ENCODE results near the gene EIF4G1.
"Not testable (repeated sequence)": the region's sequence is repeated elsewhere in the genome, so short reads cannot be mapped to it uniquely, and the experiment has no call there.

Gene EIF4G1

DNA sequence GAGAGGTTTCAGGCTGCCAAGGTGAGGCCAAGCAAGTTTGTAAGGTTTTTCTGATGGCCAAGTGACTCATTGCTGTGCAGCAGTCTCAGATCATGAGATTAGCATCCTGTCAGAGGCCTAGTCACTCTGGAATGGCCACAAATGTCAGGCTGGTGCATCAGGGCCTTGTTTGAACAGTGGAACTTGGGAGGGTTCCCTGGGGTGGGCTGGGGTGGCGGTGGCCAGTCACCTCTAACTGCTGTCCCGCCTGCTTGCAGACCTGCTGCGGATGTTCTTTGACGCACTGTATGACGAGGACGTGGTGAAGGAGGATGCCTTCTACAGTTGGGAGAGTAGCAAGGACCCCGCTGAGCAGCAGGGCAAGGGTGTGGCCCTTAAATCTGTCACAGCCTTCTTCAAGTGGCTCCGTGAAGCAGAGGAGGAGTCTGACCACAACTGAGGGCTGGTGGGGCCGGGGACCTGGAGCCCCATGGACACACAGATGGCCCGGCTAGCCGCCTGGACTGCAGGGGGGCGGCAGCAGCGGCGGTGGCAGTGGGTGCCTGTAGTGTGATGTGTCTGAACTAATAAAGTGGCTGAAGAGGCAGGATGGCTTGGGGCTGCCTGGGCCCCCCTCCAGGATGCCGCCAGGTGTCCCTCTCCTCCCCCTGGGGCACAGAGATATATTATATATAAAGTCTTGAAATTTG is 20.2 kb downstream of the EIF4G1 start:
- H3K27ac ChIP-seq (ENCODE audit: insufficient read depth, low read length, poor library complexity, severe bottlenecking), result peak overlapping the region; percentile 88
- peaks cover 13% of the 10 kb centered on the region for H3K4me1 ChIP-seq (ENCODE audit: control insufficient read depth, insufficient read depth, low read length, poor library complexity, severe bottlenecking)
- peaks cover 43% of the 10 kb centered on the region for H3K36me3 ChIP-seq (ENCODE audit: control insufficient read depth, insufficient read depth, low read length)
- no peak overlapping the region for H3K4me3 ChIP-seq (ENCODE audit: insufficient read depth, low read depth, low read length, poor library complexity, severe bottlenecking)
- no peaks in the 10 kb centered on the region for H3K9me3 ChIP-seq (ENCODE audit: control insufficient read depth, low read length)
- DNase-seq, result peak in 2 of 3 donors; percentile 40 to 50
- no peaks in the 10 kb centered on the region for H3K27me3 ChIP-seq (replicated peaks; ENCODE audit: control insufficient read depth, insufficient read depth, low read length, poor library complexity, severe bottlenecking)

DNA sequence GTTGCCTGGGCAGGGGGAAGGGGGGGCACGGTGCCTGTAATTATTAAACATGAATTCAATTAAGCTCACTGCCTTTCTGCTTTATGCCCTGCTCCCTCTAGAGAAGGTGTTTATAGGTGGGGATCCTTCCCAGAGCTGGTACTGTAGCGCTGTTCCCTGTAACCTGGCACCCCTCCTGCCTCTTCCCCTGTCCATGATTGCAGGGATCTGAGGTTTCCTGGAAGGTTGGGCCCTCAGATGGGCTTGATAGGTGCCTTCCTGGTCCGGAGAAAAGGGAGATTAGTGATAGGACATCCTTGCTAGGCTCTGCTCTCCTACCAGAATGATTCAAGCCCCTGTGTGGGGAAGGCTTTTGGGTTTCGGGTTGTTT is 20.9 kb downstream of the EIF4G1 start:
- no peaks in the 10 kb centered on the region for H3K27me3 ChIP-seq (replicated peaks; ENCODE audit: control insufficient read depth, insufficient read depth, low read length, poor library complexity, severe bottlenecking)
- peak overlapping the region; percentile 88 for H3K27ac ChIP-seq (ENCODE audit: insufficient read depth, low read length, poor library complexity, severe bottlenecking)
- no peak for DNase-seq
- peaks cover 13% of the 10 kb centered on the region for H3K4me1 ChIP-seq (ENCODE audit: control insufficient read depth, insufficient read depth, low read length, poor library complexity, severe bottlenecking)
- H3K4me3 ChIP-seq (ENCODE audit: insufficient read depth, low read depth, low read length, poor library complexity, severe bottlenecking), result peak overlapping the region; percentile 62
- no peaks in the 10 kb centered on the region for H3K9me3 ChIP-seq (ENCODE audit: control insufficient read depth, low read length)
- peaks cover 36% of the 10 kb centered on the region for H3K36me3 ChIP-seq (ENCODE audit: control insufficient read depth, insufficient read depth, low read length)

DNA sequence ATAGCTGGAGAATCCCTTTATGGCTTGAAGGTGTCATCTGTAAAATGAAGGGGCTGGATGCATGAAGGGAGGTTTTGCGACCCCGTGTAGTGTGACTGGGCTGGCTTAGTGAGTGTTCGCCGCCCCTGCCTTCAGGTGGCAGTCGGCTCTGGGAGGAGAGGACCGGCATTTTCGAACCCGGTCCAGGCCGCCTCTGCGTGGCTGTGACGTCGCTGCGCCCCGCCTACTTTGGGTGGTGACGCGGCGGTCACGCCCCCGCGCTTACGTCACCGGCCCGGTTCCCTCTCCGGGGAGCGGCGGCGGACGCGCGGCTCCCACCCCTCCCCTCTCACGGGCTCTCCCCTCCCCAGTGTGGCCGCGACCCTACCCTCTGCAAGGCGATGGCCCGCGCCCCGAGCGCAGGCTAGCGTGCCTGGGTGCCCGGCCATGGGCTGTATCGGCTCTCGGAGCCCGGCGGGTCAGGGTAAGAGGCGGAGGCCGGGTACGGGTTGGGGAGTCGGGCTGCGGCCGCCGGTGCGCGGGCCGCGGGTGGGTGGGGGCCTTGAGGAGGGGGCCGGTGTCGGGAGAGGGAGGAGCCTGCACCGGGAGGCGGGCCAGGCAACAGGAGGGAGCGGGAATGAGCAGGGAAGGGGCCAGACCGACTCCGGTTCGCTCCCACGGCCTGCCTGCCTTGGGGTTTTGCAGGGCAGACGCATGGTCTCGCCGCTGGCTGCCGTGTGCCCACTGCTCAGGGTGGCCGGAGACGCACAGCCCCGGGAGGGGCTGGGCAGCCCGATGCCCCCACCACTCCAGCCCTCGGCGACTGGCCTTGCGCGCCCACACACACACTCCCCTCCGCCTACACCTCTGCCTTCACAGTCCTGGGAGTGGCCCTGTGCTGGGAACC is 21.5 kb downstream of the EIF4G1 start:
- Histone ChIP-seq H3K27me3 (replicated peaks; ENCODE audit: control insufficient read depth, insufficient read depth, low read length, poor library complexity, severe bottlenecking) (no peaks in the 10 kb centered on the region), H3K4me3 (ENCODE audit: insufficient read depth, low read depth, low read length, poor library complexity, severe bottlenecking) (peak overlapping the region; percentile 62), H3K9me3 (ENCODE audit: control insufficient read depth, low read length) (no peaks in the 10 kb centered on the region), H3K36me3 (ENCODE audit: control insufficient read depth, insufficient read depth, low read length) (peaks cover 34% of the 10 kb centered on the region), H3K27ac (ENCODE audit: insufficient read depth, low read length, poor library complexity, severe bottlenecking) (peak overlapping the region; percentile 88), H3K4me1 (ENCODE audit: control insufficient read depth, insufficient read depth, low read length, poor library complexity, severe bottlenecking) (peaks cover 13% of the 10 kb centered on the region)
- peak; percentile 74 to 79 (median 75) for DNase-seq

DNA sequence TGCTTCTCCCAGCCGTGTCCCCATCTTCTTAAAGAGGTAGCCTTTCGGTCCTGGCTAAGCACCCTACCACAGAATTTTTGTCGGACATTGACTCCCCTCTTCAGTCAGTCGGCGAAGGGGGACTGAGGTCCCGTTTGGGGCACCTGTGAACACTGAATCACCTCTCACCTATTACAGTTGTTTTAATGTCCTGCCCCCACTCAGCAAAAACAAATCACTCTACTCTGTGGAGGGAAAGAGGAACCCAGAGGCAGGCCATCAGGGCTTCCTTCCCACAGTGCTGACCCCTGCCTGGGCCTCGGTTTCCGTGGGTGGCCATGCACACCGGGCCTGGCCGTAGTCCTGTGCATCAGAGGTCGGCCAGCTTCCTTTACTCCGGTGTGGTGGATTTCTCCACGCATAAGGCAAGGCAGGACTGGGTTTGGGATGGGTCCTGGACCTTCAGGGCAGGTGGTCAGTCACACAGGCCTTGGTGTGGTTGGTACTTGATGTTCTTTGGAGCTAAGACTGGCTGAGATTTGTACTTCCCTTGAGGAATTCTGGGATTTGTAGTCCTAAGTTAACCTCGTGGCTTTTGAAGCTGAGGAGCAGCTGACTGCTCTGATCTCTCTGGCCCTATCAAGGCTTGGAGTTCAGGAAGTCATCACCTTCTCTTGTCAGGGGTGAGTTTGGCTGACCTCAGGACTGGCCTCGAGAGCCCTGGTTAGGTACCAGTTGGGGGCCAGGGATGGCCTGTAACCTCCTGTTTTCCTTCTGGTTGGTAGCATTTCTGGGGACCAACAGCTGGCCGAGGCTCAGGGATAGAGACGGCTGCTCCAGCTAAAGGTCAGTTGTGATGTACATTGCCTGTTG is 22.4 kb downstream of the EIF4G1 start:
- H3K9me3 ChIP-seq (ENCODE audit: control insufficient read depth, low read length), result no peaks in the 10 kb centered on the region
- H3K27ac ChIP-seq (ENCODE audit: insufficient read depth, low read length, poor library complexity, severe bottlenecking), result peak overlapping the region; percentile 88
- peak overlapping the region; percentile 62 for H3K4me3 ChIP-seq (ENCODE audit: insufficient read depth, low read depth, low read length, poor library complexity, severe bottlenecking)
- H3K36me3 ChIP-seq (ENCODE audit: control insufficient read depth, insufficient read depth, low read length), result peaks cover 26% of the 10 kb centered on the region
- peaks cover 13% of the 10 kb centered on the region for H3K4me1 ChIP-seq (ENCODE audit: control insufficient read depth, insufficient read depth, low read length, poor library complexity, severe bottlenecking)
- DNase-seq, result no peak
- H3K27me3 ChIP-seq (replicated peaks; ENCODE audit: control insufficient read depth, insufficient read depth, low read length, poor library complexity, severe bottlenecking), result no peaks in the 10 kb centered on the region

DNA sequence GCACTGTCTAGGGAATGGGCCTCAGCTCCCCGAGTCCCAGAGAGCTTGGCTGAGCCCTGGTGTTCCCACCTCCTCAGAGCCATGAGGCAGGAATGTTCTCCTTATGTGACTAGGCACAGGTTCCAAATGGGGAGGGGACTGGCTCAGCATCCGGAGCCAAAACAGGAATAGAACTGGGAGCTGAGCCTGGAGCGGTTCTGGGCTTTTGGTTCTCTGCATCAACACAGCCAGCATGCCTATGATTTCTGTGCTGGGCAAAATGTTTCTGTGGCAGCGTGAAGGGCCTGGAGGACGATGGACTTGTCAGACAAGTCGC is 23.0 kb downstream of the EIF4G1 start, which contains the start of gene FAM131A:
FAM131A (plus strand) TSS at position 202 of the 316 bp plus-strand sequence; CDS start at position 233, 31 bp downstream.
- no peaks in the 10 kb centered on the region for H3K9me3 ChIP-seq (ENCODE audit: control insufficient read depth, low read length)
- H3K4me3 ChIP-seq (ENCODE audit: insufficient read depth, low read depth, low read length, poor library complexity, severe bottlenecking), result peak within 1 kb of the TSS; percentile 62
- peak within 1 kb of the TSS; percentile 88 for H3K27ac ChIP-seq (ENCODE audit: insufficient read depth, low read length, poor library complexity, severe bottlenecking)
- H3K4me1 ChIP-seq (ENCODE audit: control insufficient read depth, insufficient read depth, low read length, poor library complexity, severe bottlenecking), result peaks cover 13% of the 10 kb centered on the region
- H3K36me3 ChIP-seq (ENCODE audit: control insufficient read depth, insufficient read depth, low read length), result peaks cover 22% of the 10 kb centered on the region
- no peak for DNase-seq
- no peaks in the 10 kb centered on the region for H3K27me3 ChIP-seq (replicated peaks; ENCODE audit: control insufficient read depth, insufficient read depth, low read length, poor library complexity, severe bottlenecking)

DNA sequence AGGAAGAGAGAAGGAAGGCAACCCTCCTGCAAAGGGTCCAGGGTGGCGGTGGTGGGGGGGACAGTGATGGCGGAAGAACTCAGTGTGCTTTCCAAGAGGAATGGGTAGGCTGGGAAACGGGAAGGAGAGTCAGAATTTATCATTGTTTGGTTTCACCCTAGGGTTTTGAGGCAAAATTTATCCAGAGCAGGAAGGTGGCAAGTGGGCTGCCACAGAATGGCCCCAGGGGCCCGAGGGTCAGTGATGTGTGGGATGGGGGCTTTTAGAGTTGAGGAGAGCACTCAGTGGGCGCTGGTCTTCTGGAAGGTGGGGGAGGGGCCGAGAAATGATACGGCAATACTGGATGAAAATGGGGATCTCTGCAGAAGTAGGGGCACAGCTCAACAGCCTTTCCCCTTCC is 23.6 kb downstream of the EIF4G1 start:
- Histone ChIP-seq H3K27ac (ENCODE audit: insufficient read depth, low read length, poor library complexity, severe bottlenecking) (no peak overlapping the region), H3K9me3 (ENCODE audit: control insufficient read depth, low read length) (no peaks in the 10 kb centered on the region), H3K27me3 (replicated peaks; ENCODE audit: control insufficient read depth, insufficient read depth, low read length, poor library complexity, severe bottlenecking) (no peaks in the 10 kb centered on the region), H3K4me3 (ENCODE audit: insufficient read depth, low read depth, low read length, poor library complexity, severe bottlenecking) (no peak overlapping the region), H3K36me3 (ENCODE audit: control insufficient read depth, insufficient read depth, low read length) (peaks cover 15% of the 10 kb centered on the region), H3K4me1 (ENCODE audit: control insufficient read depth, insufficient read depth, low read length, poor library complexity, severe bottlenecking) (peaks cover 13% of the 10 kb centered on the region)
- DNase-seq, result no peak

DNA sequence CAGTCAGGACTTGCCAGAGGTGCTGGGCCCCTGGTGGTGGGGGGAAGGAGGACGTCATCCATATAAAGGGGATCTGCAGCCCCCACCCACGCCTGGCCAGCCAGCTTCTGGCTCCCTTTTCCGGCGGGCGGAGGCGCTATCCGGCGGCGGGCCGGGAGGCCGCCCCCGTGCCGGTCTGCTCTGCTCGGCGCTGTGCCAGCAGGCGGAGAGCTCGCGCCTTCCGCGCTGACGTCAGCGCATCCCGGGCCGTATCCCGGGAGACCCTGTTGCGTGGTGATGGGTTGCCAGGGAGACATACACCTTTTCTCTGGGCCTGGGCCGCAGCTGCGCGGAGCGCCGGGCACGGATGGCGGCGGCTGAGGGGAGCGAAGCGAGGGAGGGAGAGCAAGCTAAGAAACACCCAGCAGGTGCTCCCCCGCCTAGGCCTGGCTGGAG is 24.1 kb downstream of the EIF4G1 start:
- H3K9me3 ChIP-seq (ENCODE audit: control insufficient read depth, low read length), result no peaks in the 10 kb centered on the region
- no peak for DNase-seq
- no peak overlapping the region for H3K27ac ChIP-seq (ENCODE audit: insufficient read depth, low read length, poor library complexity, severe bottlenecking)
- peaks cover 13% of the 10 kb centered on the region for H3K36me3 ChIP-seq (ENCODE audit: control insufficient read depth, insufficient read depth, low read length)
- no peaks in the 10 kb centered on the region for H3K27me3 ChIP-seq (replicated peaks; ENCODE audit: control insufficient read depth, insufficient read depth, low read length, poor library complexity, severe bottlenecking)
- H3K4me1 ChIP-seq (ENCODE audit: control insufficient read depth, insufficient read depth, low read length, poor library complexity, severe bottlenecking), result peaks cover 13% of the 10 kb centered on the region
- H3K4me3 ChIP-seq (ENCODE audit: insufficient read depth, low read depth, low read length, poor library complexity, severe bottlenecking), result no peak overlapping the region

DNA sequence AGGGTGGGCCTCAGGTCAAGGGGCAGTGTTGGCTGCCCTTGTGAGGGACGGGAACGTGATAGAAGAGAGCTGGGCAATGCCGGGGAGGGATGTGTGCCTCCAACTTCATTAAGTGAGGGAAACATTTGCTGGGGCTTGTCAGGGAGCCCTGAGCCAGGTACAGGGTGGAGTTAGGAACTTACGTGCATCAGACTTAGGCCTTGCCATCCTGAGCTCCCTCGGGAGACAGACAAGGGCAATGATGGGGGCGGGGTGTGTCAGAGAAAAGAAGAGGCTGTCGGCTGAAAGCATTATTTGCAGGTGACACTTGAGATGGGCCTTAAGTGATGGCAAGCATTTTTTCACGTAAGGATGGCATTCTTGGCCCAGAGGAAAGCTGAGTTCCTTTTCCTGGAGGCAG is 24.6 kb downstream of the EIF4G1 start:
- no peak for DNase-seq
- Histone ChIP-seq H3K36me3 (ENCODE audit: control insufficient read depth, insufficient read depth, low read length) (peaks cover 13% of the 10 kb centered on the region), H3K27me3 (replicated peaks; ENCODE audit: control insufficient read depth, insufficient read depth, low read length, poor library complexity, severe bottlenecking) (no peaks in the 10 kb centered on the region), H3K4me3 (ENCODE audit: insufficient read depth, low read depth, low read length, poor library complexity, severe bottlenecking) (no peak overlapping the region), H3K9me3 (ENCODE audit: control insufficient read depth, low read length) (no peaks in the 10 kb centered on the region), H3K27ac (ENCODE audit: insufficient read depth, low read length, poor library complexity, severe bottlenecking) (no peak overlapping the region), H3K4me1 (ENCODE audit: control insufficient read depth, insufficient read depth, low read length, poor library complexity, severe bottlenecking) (peaks cover 13% of the 10 kb centered on the region)

DNA sequence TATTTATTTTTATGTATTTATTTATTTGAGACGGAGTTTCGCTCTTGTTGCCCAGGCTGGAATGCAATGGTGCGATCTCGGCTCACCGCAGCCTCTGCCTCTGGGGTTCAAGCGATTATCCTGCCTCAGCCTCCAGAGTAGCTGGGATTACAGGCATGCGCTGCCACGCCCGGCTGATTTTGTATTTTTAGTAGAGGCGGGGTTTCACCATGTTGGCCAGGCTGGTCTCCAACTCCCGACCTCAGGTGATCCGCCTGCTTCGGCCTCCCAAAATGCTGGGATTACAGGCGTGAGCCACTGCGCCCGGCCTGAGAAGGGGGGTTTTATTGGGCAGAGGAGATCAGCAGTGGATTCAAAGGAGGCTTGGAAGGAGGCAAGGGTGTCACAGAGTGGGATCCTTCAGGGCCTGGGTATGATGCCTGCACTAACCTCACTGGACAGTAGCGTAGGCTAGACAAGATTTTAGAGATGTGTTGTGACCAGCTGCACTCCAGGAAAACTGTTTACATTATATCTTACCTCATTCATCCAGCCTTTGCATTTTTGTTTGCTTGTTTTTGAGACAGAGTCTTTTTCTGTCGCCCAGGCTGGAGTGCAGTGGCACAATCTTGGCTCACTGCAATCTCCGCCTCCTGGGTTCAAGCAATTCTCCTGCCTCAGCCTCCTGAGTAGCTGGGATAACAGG is 25.2 kb downstream of the EIF4G1 start:
- H3K27me3 ChIP-seq (replicated peaks; ENCODE audit: control insufficient read depth, insufficient read depth, low read length, poor library complexity, severe bottlenecking); DNase-seq; H3K27ac ChIP-seq (ENCODE audit: insufficient read depth, low read length, poor library complexity, severe bottlenecking); H3K9me3 ChIP-seq (ENCODE audit: control insufficient read depth, low read length); H3K4me3 ChIP-seq (ENCODE audit: insufficient read depth, low read depth, low read length, poor library complexity, severe bottlenecking): not testable (repeated sequence)
- Histone ChIP-seq H3K36me3 (ENCODE audit: control insufficient read depth, insufficient read depth, low read length) (peaks cover 10% of the 10 kb centered on the region), H3K4me1 (ENCODE audit: control insufficient read depth, insufficient read depth, low read length, poor library complexity, severe bottlenecking) (peaks cover 13% of the 10 kb centered on the region)
